Heart left ventricle (tissue), 16 donors: ENCODE data around the gene TIGD6. TPM values are rescaled to one million over a fixed set of nuclear protein-coding genes. Genes with fewer than 3 reads are reported as not detected.

Source experiments
- ATAC-seq, 4 donors: fragments of 200-7000 bp; cut with Tn5 transposase; one replicate each; pipeline ENCODE4 v1.9.1; 2020 to 2022; ENCODE audit warnings: moderate library complexity in 4 of 4, mild to moderate bottlenecking in 3 of 4, moderate number of reproducible peaks in 1 of 4
- DNase-seq, 5 donors: peaks; one replicate each; pipeline ENCODE4 v3.0.0-alpha.2; 2020
- H3K27ac ChIP-seq, 12 donors: fragments of 200-600 bp; sonication (generic) in 4 of 12; one replicate each; pipeline versions ENCODE4 v1.5.0 to v1.8.0; 2016 to 2022; ENCODE audit warnings: mild to moderate bottlenecking in 2 of 12
- H3K27me3 ChIP-seq, 9 donors: fragments of 200-600 bp; sonication (generic) in 2 of 9; one replicate each; pipeline versions ENCODE4 v1.5.1 to v1.8.0; 2016 to 2022; ENCODE audit warnings: mild to moderate bottlenecking in 3 of 9
- H3K36me3 ChIP-seq, 9 donors: fragments of 200-600 bp; sonication (generic) in 2 of 9; one replicate each; pipeline versions ENCODE4 v1.5.0 to v1.8.0; 2018 to 2022; ENCODE audit warnings: mild to moderate bottlenecking in 2 of 9
- H3K4me1 ChIP-seq, 12 donors: fragments of 200-600 bp; sonication (generic) in 4 of 12; one replicate each; pipeline versions ENCODE4 v1.5.0 to v1.8.0; 2016 to 2022; ENCODE audit warnings: mild to moderate bottlenecking in 3 of 12
- H3K4me3 ChIP-seq, 12 donors: fragments of 200-600 bp; sonication (generic) in 4 of 12; one replicate each; pipeline versions ENCODE4 v1.5.0 to v1.8.0; 2017 to 2022; ENCODE audit warnings: mild to moderate bottlenecking in 9 of 12, moderate library complexity in 4 of 12
- H3K9me3 ChIP-seq, 12 donors: fragments of 200-600 bp; sonication (generic) in 4 of 12; one replicate each; pipeline versions ENCODE4 v1.5.0 to v1.8.0; 2016 to 2022; ENCODE audit warnings: mild to moderate bottlenecking in 1 of 12
- POLR2A ChIP-seq, 2 donors: fragments of 450-650 bp; IDR thresholded peaks; one replicate each; pipeline ENCODE4 v1.6.1; 2017; ENCODE audit warnings: antibody characterized with exemption in 2 of 2, mild to moderate bottlenecking in 2 of 2, moderate library complexity in 2 of 2
- WGBS, 4 donors: extraction: QIAGEN DNeasy Blood & Tissue Kit in 2 of 4; methylation state at CpG; one replicate each; pipeline versions ENCODE4 v1.1.5 to v1.1.7; 2013 to 2018; 5-methylcytosine and 5-hydroxymethylcytosine counted together
- intact Hi-C, 10 donors: fragments of 100-400 bp; cut with DNase I; formaldehyde crosslinking; loops; one replicate each; pipeline versions ENCODE4 v1.11.1 to v1.14.2; 2022
- polyA plus RNA-seq, 2 donors: library from polyadenylated mRNA; stranded (reverse); fragments of 200-250 nt; gene quantifications; one replicate each; pipeline ENCODE4 v1.2.3, GENCODE V29; 2013
- total RNA-seq, 9 donors: library from RNA; depleted of rRNA in 2 of 9; stranded (reverse); fragments of >200 nt in 2 of 9; fragmentation: NEBNext Ultra II Directional in 3 of 9; extraction: Animal tissue kit (Norgen Biotek cat#: 25700) in 3 of 9; gene quantifications; one replicate each; pipeline versions ENCODE4 v1.1.0 to v1.2.4, GENCODE V29; 2016 to 2023
- TF ChIP-seq, protein P1 (sequence below), 12 donors: fragments of 200-600 bp; sonication (generic) in 4 of 12; IDR thresholded peaks; one replicate each; pipeline versions ENCODE4 v1.5.0 to v1.8.0; 2018 to 2022; ENCODE audit warnings: antibody characterized with exemption in 12 of 12, mild to moderate bottlenecking in 5 of 12
- donor health status: ischemic (EF 13 %, LVEDD 7.1; RV severe dilation, severe dysfunction).
- donor health status: healthy with polysubstance abuse.
- donor health status: DM: no; HTN: yes; CAD: no.
- donor health status: DM: no; HTN: no; CAD: no.
- donor health status: ischemic (EF 25% LVEDD 6.9; RV normal size, moderate dysfunction).
- donor health status: ischemic (EF 25% LVEDD 5.7; RV mildly dilated, moderate dysfunction).
- donor health status: healthy.
- donor health status: DM: yes; HTN: yes; CAD: no.
- donor health status: ischemic (EF 35%, LVEDD 5.7; RV mildly dilated, moderate dysfunction).
- donor health status: nonischemic (EF 11% LVEDD 7.7; RV severe dilation, severe dysfunction).
- donor health status: DM: yes; HTN: yes; CAD: no.
- donor health status: PGD.
- donor health status: ischemic (EF 29% LVEDD 5.4; RV normal size, mild dysfunction).
- donor health status: nonischemic (EF 23%, LVEDD 6.1; RV moderate dilation, normal function).

Gene TIGD6
- total and polyA plus RNA-seq, 11 donors, result 1.3 to 4.3 (median 2.6) TPM

DNA sequence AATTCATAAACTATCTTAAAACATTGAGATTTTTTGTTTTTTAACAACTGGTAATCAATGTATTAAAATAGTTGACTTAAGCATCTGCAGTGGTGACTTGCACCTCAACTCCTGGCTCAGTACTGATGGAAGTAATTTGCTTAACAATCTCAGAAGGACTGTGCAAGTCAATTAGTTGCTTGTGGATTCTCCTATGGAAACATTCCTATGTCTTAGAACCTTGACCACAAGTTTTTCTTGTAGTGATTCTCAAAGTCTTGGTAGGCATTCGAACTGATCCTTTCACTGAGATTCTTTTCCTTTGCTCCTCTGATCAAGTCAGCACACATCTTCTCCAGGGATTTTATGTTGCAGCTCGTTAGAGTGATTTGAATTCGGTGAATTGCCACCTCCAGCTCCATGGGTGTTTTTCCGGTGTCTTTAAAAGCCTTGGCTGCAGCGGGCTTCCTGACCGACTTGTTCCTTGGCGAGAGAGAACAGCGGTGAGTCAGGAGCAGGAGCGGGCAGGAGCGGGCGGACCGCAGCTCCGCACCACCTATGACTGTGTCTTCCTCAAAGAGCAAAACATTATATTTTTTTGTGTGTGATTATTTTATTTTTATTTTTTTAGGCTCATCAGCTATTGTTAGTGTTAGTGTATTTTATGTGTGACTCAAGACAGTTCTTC is 21.2 kb upstream of the TIGD6 start:
- peaks cover 7 to 99% (median 86%) of the 10 kb centered on the region in 9 donors for H3K36me3 ChIP-seq
- TF ChIP-seq, protein P1, sequence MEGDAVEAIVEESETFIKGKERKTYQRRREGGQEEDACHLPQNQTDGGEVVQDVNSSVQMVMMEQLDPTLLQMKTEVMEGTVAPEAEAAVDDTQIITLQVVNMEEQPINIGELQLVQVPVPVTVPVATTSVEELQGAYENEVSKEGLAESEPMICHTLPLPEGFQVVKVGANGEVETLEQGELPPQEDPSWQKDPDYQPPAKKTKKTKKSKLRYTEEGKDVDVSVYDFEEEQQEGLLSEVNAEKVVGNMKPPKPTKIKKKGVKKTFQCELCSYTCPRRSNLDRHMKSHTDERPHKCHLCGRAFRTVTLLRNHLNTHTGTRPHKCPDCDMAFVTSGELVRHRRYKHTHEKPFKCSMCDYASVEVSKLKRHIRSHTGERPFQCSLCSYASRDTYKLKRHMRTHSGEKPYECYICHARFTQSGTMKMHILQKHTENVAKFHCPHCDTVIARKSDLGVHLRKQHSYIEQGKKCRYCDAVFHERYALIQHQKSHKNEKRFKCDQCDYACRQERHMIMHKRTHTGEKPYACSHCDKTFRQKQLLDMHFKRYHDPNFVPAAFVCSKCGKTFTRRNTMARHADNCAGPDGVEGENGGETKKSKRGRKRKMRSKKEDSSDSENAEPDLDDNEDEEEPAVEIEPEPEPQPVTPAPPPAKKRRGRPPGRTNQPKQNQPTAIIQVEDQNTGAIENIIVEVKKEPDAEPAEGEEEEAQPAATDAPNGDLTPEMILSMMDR (IDR thresholded peaks at IDR 0.05), result no peak
- TF ChIP-seq POLR2A (IDR thresholded peaks at IDR 0.05), result no peak
- intact Hi-C loops, result loop anchor here in 7 of 10 donors (5.0 to 10.0 kb wide), 4 partner anchors 193 to 413 kb away; partner anchors contain the start of gene TCOF1 (in 1 of the 7)
- peaks cover 0 to 2% (median 0%) of the 10 kb centered on the region in 12 donors for H3K9me3 ChIP-seq
- peak overlapping the region; percentile 53 to 81 (median 68) for H3K27ac ChIP-seq
- WGBS, 4 donors, result 65 to 75% (median 70%) methylated on average over 13 of the region's 13 CpGs
- peak in 1 of 5 donors; percentile 68 for DNase-seq
- peak; percentile 23 to 61 (median 51) for ATAC-seq
- H3K27me3 ChIP-seq, result no peaks in the 10 kb centered on the region
- peaks cover 5 to 54% (median 40%) of the 10 kb centered on the region in 12 donors for H3K4me1 ChIP-seq
- peak overlapping the region in 3 of 12 donors; percentile 1 to 19 (median 13) for H3K4me3 ChIP-seq

DNA sequence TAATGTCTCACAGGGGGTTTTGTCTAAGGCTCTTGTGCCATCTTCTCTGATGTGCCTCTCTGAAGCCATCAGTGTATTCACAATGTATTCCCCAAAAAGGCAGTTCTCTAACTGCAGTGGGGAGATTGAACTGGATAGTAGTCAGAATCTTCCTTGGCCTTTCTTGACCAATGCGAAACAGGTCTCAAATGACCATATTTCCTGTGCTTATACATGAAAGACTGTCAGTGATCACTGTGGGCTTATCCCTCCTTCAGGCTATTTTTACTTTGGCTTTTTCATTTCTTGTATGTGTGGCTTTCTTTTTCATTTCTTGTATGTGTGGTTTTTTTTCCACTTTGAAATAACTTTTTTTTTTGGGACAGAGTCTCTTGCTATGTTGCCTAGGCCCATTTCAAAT is 19.8 kb upstream of the TIGD6 start:
- Histone ChIP-seq H3K4me3 (no peak overlapping the region), H3K4me1 (peaks cover 5 to 53% (median 40%) of the 10 kb centered on the region in 12 donors), H3K27ac (peak overlapping the region in 5 of 12 donors; percentile 30 to 81 (median 64)), H3K36me3 (peaks cover 7 to 99% (median 86%) of the 10 kb centered on the region in 9 donors), H3K9me3 (peaks cover 0 to 12% (median 1%) of the 10 kb centered on the region in 12 donors), H3K27me3 (no peaks in the 10 kb centered on the region)
- intact Hi-C loops, result loop anchor here in 7 of 10 donors (5.0 to 10.0 kb wide), 4 partner anchors 195 to 415 kb away; partner anchors contain the start of gene TCOF1 (in 1 of the 7)
- 96 to 100% (median 99%) methylated on average over 1 of the region's 1 CpG for WGBS, 4 donors
- TF ChIP-seq POLR2A (IDR thresholded peaks at IDR 0.05), result no peak
- TF ChIP-seq, protein P1 (IDR thresholded peaks at IDR 0.05), result no peak
- DNase-seq, result no peak
- ATAC-seq, result no peak

DNA sequence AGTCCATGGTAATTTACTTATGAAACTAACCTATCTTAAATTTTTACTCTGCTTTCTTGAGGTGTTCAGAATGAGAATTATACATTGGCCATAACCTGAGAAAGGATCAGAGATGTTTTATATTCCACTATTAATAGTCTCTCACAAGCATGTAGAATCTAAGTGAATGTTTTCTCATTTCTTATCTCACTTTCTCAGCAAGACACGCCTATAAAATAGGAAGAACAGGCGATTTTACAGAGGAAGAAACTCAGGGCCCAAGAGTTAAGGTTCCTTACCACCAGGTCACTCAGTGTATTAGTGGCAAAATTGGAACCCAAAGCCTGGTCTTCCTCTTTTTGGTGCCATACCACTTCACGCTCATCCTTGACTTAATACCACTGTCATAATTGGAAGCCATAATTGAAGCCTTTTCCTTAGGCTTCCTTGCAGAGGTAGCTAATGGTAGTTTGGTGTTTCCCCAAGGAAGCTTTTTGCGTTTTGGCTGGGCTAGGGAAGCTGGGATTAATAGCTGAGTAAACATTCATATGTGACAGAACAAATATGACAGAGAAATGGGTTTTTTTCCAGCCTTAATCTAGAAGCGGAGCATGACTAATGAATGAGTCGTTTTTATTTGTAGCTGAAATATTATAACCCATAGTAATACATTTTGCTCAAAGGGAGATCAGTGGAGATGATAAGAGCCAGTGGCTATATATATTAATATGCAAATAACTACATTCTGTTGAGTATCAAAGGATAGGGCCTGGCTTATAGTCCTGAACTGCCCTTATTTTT is 17.0 kb upstream of the TIGD6 start:
- WGBS, 4 donors, result 90 to 92% (median 91%) methylated on average over 6 of the region's 6 CpGs

More for the DNA sequence above, 17.0 kb upstream of the TIGD6 start:
- Histone ChIP-seq H3K4me1 (peaks cover 0 to 25% (median 16%) of the 10 kb centered on the region in 12 donors), H3K9me3 (peaks cover 0 to 16% (median 1%) of the 10 kb centered on the region in 12 donors), H3K36me3 (peaks cover 7 to 100% (median 93%) of the 10 kb centered on the region in 9 donors), H3K27ac (no peak overlapping the region), H3K4me3 (no peak overlapping the region), H3K27me3 (no peaks in the 10 kb centered on the region)
- ATAC-seq (no peak), DNase-seq (no peak)
- TF ChIP-seq, protein P1 (IDR thresholded peaks at IDR 0.05), result no peak
- TF ChIP-seq POLR2A (IDR thresholded peaks at IDR 0.05), result no peak
- intact Hi-C loops, result no loop called here
